OCI-LY1 (cell line): ENCODE measurements around the gene TRAPPC12.
A peak's percentile ranks its signal among the peaks of the same experiment; 100 is the strongest.

Experiments
- H2AFZ ChIP-seq: fragments of 200-600 bp; sonication (generic), shearing (Covaris generic); 2 replicates; pipeline ENCODE4 v1.6.0; 2014; ENCODE audit warnings: antibody characterized with exemption, mild to moderate bottlenecking, low read length
- H3F3A ChIP-seq: fragments of 200-600 bp; sonication (generic), shearing (Covaris generic); 2 replicates; pipeline ENCODE4 v1.6.0; 2014; ENCODE audit warnings: mild to moderate bottlenecking, antibody characterized with exemption, low read length, moderate library complexity; ENCODE audit not compliant: insufficient read depth
- H3K27ac ChIP-seq: fragments of 200-600 bp; sonication (generic); 2 replicates; pipeline ENCODE4 v1.5.1; 2014; ENCODE audit warnings: low read length, mixed run types, mild to moderate bottlenecking, low read depth; ENCODE audit not compliant: poor library complexity, severe bottlenecking
- H3K27me3 ChIP-seq: fragments of 200-600 bp; sonication (generic); 2 replicates; pipeline ENCODE4 v1.6.0; 2014; ENCODE audit warnings: antibody characterized with exemption, mild to moderate bottlenecking, low read length, moderate library complexity; ENCODE audit not compliant: insufficient read depth
- H3K36me3 ChIP-seq: fragments of 200-600 bp; sonication (generic); 2 replicates; pipeline ENCODE4 v1.6.1; 2014; ENCODE audit warnings: mild to moderate bottlenecking, antibody characterized with exemption, low read length, moderate library complexity, mixed read lengths; ENCODE audit not compliant: insufficient read depth
- H3K4me1 ChIP-seq: fragments of 200-600 bp; sonication (generic); 2 replicates; pipeline ENCODE4 v1.5.1; 2014; ENCODE audit warnings: mild to moderate bottlenecking, low read length, moderate library complexity; ENCODE audit not compliant: insufficient read depth, severe bottlenecking
- H3K4me2 ChIP-seq: fragments of 200-600 bp; sonication (generic), shearing (Covaris generic); 2 replicates; pipeline ENCODE4 v1.6.1; 2014; ENCODE audit warnings: low read length
- H3K4me3 ChIP-seq: fragments of 200-600 bp; sonication (generic); 2 replicates; pipeline ENCODE4 v1.5.1; 2014; ENCODE audit warnings: low read length, low read depth, mild to moderate bottlenecking, mixed read lengths; ENCODE audit not compliant: poor library complexity, severe bottlenecking
- H3K79me2 ChIP-seq: fragments of 200-600 bp; shearing (Covaris generic); 2 replicates; pipeline ENCODE4 v1.6.1; 2016; ENCODE audit warnings: mixed run types, low read length, mixed read lengths; ENCODE audit not compliant: insufficient read depth
- H3K9ac ChIP-seq: fragments of 200-600 bp; sonication (generic), shearing (Covaris generic); 2 replicates; pipeline ENCODE4 v1.6.1; 2014; ENCODE audit warnings: mild to moderate bottlenecking, low read length, mixed read lengths
- H3K9me2 ChIP-seq: fragments of 200-600 bp; sonication (generic), shearing (Covaris generic); 2 replicates; pipeline ENCODE4 v1.6.1; 2014; ENCODE audit warnings: low read depth, mild to moderate bottlenecking, low read length, mixed read lengths
- H3K9me3 ChIP-seq: fragments of 200-600 bp; shearing (Covaris generic); 2 replicates; pipeline ENCODE4 v1.6.1; 2014; ENCODE audit warnings: low read length, mixed read lengths
- H4K20me1 ChIP-seq: fragments of 200-600 bp; sonication (generic), shearing (Covaris generic); 2 replicates; pipeline ENCODE4 v1.6.0; 2016; ENCODE audit warnings: mild to moderate bottlenecking, low read length; ENCODE audit not compliant: insufficient read depth
- EZH2 ChIP-seq: fragments of 200-600 bp; sonication (generic), shearing (Covaris generic); IDR thresholded peaks from 2 replicates; pipeline ENCODE4 v1.8.0; 2017; ENCODE audit warnings: borderline replicate concordance, mixed run types, mild to moderate bottlenecking, antibody characterized with exemption, low read length, moderate library complexity, mixed read lengths
- TF ChIP-seq, protein P1 (sequence below): fragments of 200-600 bp; sonication (generic), shearing (Covaris generic); IDR thresholded peaks from 2 replicates; pipeline ENCODE4 v1.5.1; 2017; ENCODE audit warnings: mild to moderate bottlenecking, antibody characterized with exemption, low read length, moderate library complexity, mixed read lengths

Gene TRAPPC12

DNA sequence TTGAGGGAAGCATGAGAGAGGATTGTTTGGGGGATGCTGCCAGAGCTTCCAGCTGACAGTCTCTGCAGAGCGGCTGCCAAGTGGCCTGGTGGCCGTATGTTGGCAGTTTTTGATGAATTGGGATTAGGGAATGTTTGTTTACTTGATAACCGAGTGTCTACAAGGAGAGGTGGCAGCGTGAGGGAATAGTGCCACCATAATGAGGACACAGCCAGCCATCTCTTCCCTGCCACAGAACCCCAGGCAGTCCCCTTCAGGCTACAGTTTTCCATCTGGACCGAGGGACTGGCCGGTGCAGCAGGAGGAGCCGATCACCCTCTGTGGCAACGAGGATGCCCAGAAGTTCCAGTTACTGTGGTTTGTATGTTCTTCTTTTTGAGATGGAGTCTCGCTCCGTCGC lies 55.2 kb downstream of the TRAPPC12 start:
- no peaks in the 10 kb centered on the region for H3K9me2 ChIP-seq

DNA sequence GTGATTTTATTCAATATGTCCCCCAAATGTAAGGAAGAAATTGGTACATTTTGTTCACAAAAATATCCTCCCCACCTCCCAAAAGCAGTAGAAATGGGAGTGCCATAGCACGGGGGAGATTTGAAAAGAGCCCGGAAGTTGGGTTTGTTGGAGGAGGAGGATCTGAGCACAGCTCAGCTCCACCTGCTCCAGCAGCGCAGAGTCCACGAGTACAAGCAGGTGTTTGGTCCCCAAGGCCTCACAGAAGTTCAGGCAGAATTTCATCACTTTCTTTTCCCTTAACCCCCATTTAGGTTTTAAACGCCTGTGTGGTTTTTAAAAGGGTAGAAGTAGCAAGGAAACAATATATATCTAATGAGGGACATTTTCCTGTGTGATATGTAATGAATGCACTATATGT lies 56.0 kb downstream of the TRAPPC12 start:
- no peak overlapping the region for H3K9ac ChIP-seq
- no peak overlapping the region for H2AFZ ChIP-seq
- H4K20me1 ChIP-seq: no peaks in the 10 kb centered on the region
- H3F3A ChIP-seq: no peaks in the 10 kb centered on the region
- H3K27ac ChIP-seq: peak overlapping the region; percentile 23
- no peaks in the 10 kb centered on the region for H3K9me2 ChIP-seq
- H3K9me3 ChIP-seq: no peaks in the 10 kb centered on the region
- H3K4me3 ChIP-seq: no peak overlapping the region
- H3K27me3 ChIP-seq: no peaks in the 10 kb centered on the region
- TF ChIP-seq EZH2: no peak
- TF ChIP-seq, protein P1, sequence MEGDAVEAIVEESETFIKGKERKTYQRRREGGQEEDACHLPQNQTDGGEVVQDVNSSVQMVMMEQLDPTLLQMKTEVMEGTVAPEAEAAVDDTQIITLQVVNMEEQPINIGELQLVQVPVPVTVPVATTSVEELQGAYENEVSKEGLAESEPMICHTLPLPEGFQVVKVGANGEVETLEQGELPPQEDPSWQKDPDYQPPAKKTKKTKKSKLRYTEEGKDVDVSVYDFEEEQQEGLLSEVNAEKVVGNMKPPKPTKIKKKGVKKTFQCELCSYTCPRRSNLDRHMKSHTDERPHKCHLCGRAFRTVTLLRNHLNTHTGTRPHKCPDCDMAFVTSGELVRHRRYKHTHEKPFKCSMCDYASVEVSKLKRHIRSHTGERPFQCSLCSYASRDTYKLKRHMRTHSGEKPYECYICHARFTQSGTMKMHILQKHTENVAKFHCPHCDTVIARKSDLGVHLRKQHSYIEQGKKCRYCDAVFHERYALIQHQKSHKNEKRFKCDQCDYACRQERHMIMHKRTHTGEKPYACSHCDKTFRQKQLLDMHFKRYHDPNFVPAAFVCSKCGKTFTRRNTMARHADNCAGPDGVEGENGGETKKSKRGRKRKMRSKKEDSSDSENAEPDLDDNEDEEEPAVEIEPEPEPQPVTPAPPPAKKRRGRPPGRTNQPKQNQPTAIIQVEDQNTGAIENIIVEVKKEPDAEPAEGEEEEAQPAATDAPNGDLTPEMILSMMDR: no peak
- peaks cover 13% of the 10 kb centered on the region; the same call in 1 of the 2 replicates for H3K36me3 ChIP-seq
- H3K4me2 ChIP-seq: no peak overlapping the region
- no peaks in the 10 kb centered on the region for H3K79me2 ChIP-seq
- H3K4me1 ChIP-seq: peaks cover 18% of the 10 kb centered on the region

More for the DNA sequence above, 55.2 kb downstream of the TRAPPC12 start:
- no peak overlapping the region for H3K4me3 ChIP-seq
- no peak overlapping the region for H3K9ac ChIP-seq
- no peaks in the 10 kb centered on the region for H3K9me3 ChIP-seq
- no peaks in the 10 kb centered on the region for H3F3A ChIP-seq
- no peak overlapping the region for H3K4me2 ChIP-seq
- no peak overlapping the region for H3K27ac ChIP-seq
- H3K79me2 ChIP-seq: no peaks in the 10 kb centered on the region
- peaks cover 21% of the 10 kb centered on the region; the same call in 1 of the 2 replicates for H3K36me3 ChIP-seq
- no peak for TF ChIP-seq EZH2
- TF ChIP-seq, protein P1: no peak
- no peaks in the 10 kb centered on the region for H4K20me1 ChIP-seq
- no peaks in the 10 kb centered on the region for H3K27me3 ChIP-seq
- H3K4me1 ChIP-seq: peaks cover 18% of the 10 kb centered on the region
- H2AFZ ChIP-seq: no peak overlapping the region

DNA sequence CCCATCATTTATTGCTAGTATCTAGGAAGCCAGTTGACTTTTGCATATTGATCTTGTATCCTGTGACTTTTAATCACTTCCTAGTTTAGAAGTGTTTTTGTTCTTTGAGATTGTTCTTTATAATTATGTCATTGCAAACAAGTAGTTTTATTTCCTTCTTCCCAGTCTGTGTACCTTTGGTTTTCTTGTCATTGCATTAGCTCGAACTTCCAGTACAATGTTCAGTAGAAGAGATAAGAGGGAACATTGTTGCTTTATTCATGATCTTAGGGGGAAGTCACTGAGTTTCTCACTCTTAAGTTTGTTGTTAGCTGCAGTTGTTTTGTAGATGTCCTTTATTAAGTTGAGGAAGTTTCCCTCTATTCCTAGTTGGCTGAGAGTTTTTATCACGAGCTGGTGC lies 61.0 kb downstream of the TRAPPC12 start:
- no peak overlapping the region for H2AFZ ChIP-seq
- TF ChIP-seq, protein P1: no peak
- no peak for TF ChIP-seq EZH2
- no peaks in the 10 kb centered on the region for H3K79me2 ChIP-seq
- no peaks in the 10 kb centered on the region for H3K27me3 ChIP-seq
- peaks cover 27% of the 10 kb centered on the region for H3K36me3 ChIP-seq
- H3K4me3 ChIP-seq: no peak overlapping the region
- no peaks in the 10 kb centered on the region for H3K9me2 ChIP-seq
- H3K4me2 ChIP-seq: no peak overlapping the region
- no peaks in the 10 kb centered on the region for H3F3A ChIP-seq
- H3K9me3 ChIP-seq: no peaks in the 10 kb centered on the region
- H3K27ac ChIP-seq: no peak overlapping the region
- no peak overlapping the region for H3K9ac ChIP-seq
- no peaks in the 10 kb centered on the region for H3K4me1 ChIP-seq
- H4K20me1 ChIP-seq: no peaks in the 10 kb centered on the region
